Mesenchymal stem cell (in vitro differentiated cells and primary cell): Measurements from ENCODE around the gene MAP3K20. TPM values are rescaled to one million over a fixed set of nuclear protein-coding genes. Genes with fewer than 3 reads are reported as not detected.

Experiments used
- DNase-seq: peaks from one replicate; pipeline ENCODE4 v3.0.0-alpha.2; 2013
- H2AFZ ChIP-seq: one replicate; pipeline ENCODE4 v1.6.1; 2013; ENCODE audit warnings: low read depth, mild to moderate bottlenecking, control low read depth, inconsistent platforms, low read length, moderate library complexity
- H2AK5ac ChIP-seq: 2 replicates; pipeline ENCODE4 v1.6.1; 2013; ENCODE audit warnings: low read length, moderate library complexity, mild to moderate bottlenecking, inconsistent platforms; ENCODE audit not compliant: severe bottlenecking
- H2BK120ac ChIP-seq: one replicate; pipeline ENCODE4 v1.6.1; 2013; ENCODE audit warnings: low read depth, mild to moderate bottlenecking, inconsistent platforms, low read length, moderate library complexity
- H2BK12ac ChIP-seq, 2 experiments: one replicate each; pipeline ENCODE4 v1.6.1; 2013; ENCODE audit warnings: inconsistent platforms in 2 of 2, low read length in 2 of 2, mild to moderate bottlenecking in 2 of 2, moderate library complexity in 2 of 2, control low read depth in 1 of 2
- H2BK15ac ChIP-seq: one replicate; pipeline ENCODE4 v1.6.1; 2013; ENCODE audit warnings: mild to moderate bottlenecking, low read depth, inconsistent platforms; ENCODE audit not compliant: poor library complexity, severe bottlenecking
- H2BK5ac ChIP-seq: 2 replicates; pipeline ENCODE4 v1.6.1; 2013; ENCODE audit warnings: low read depth, mild to moderate bottlenecking, low read length, control low read depth, inconsistent platforms; ENCODE audit not compliant: poor library complexity, severe bottlenecking
- H3K14ac ChIP-seq, 2 experiments: one replicate each; pipeline ENCODE4 v1.6.1; 2013; ENCODE audit warnings: inconsistent platforms in 2 of 2, low read length in 2 of 2, control low read depth in 1 of 2, mild to moderate bottlenecking in 1 of 2, moderate library complexity in 1 of 2
- H3K18ac ChIP-seq, 2 experiments: one replicate each; pipeline ENCODE4 v1.6.1; 2013; ENCODE audit warnings: inconsistent platforms in 2 of 2, low read length in 2 of 2, control low read depth in 1 of 2, low read depth in 1 of 2, mild to moderate bottlenecking in 1 of 2
- H3K23ac ChIP-seq, 2 experiments: one replicate each; pipeline ENCODE4 v1.6.1; 2013; ENCODE audit warnings: inconsistent platforms in 2 of 2, low read length in 2 of 2, mild to moderate bottlenecking in 2 of 2, moderate library complexity in 2 of 2, control low read depth in 1 of 2
- H3K27ac ChIP-seq: 2 replicates; pipeline ENCODE4 v1.5.1; 2013; ENCODE audit warnings: mild to moderate bottlenecking, moderate library complexity, low read length, control low read depth, inconsistent platforms; ENCODE audit not compliant: poor library complexity, severe bottlenecking
- H3K27me3 ChIP-seq, 2 experiments: 2 replicates each; pipeline versions ENCODE4 v1.6.1 to v1.7.0; 2013; ENCODE audit warnings: low read length in 2 of 2, mild to moderate bottlenecking in 2 of 2, moderate library complexity in 2 of 2, control low read depth in 1 of 2, inconsistent platforms in 1 of 2; ENCODE audit not compliant: control insufficient read depth in 1 of 2, insufficient read depth in 1 of 2
- H3K36me3 ChIP-seq, 2 experiments: 2 replicates each; pipeline versions ENCODE4 v1.6.1 to v1.7.0; 2013; ENCODE audit warnings: low read length in 2 of 2, control low read depth in 1 of 2, inconsistent platforms in 1 of 2, low read depth in 1 of 2, mild to moderate bottlenecking in 1 of 2; ENCODE audit not compliant: insufficient read depth in 2 of 2, control insufficient read depth in 1 of 2
- H3K4ac ChIP-seq, 2 experiments: one replicate each; pipeline ENCODE4 v1.6.1; 2013; ENCODE audit warnings: inconsistent platforms in 2 of 2, low read length in 2 of 2, mild to moderate bottlenecking in 2 of 2, moderate library complexity in 2 of 2, control low read depth in 1 of 2, low read depth in 1 of 2
- H3K4me1 ChIP-seq: 2 replicates; pipeline ENCODE4 v1.6.1; 2013; ENCODE audit warnings: low read depth, low read length, control low read depth; ENCODE audit not compliant: control insufficient read depth, insufficient read depth
- H3K4me2 ChIP-seq: 2 replicates; pipeline ENCODE4 v1.6.1; 2013; ENCODE audit warnings: low read length, mild to moderate bottlenecking, inconsistent platforms; ENCODE audit not compliant: poor library complexity, severe bottlenecking
- H3K4me3 ChIP-seq, 2 experiments: 2 replicates each; pipeline versions ENCODE4 v1.5.1 to v1.7.0; 2013; ENCODE audit warnings: low read length in 2 of 2, mild to moderate bottlenecking in 2 of 2, control low read depth in 1 of 2, low read depth in 1 of 2; ENCODE audit not compliant: insufficient read depth in 1 of 2
- H3K79me1 ChIP-seq: replicated peaks from 2 replicates; pipeline ENCODE4 v1.6.1; 2013; ENCODE audit warnings: mild to moderate bottlenecking, control low read depth, low read length, inconsistent platforms; ENCODE audit not compliant: poor library complexity, severe bottlenecking
- H3K9ac ChIP-seq: 2 replicates; pipeline ENCODE4 v1.7.0; 2013; ENCODE audit warnings: mild to moderate bottlenecking, low read length, moderate library complexity
- H3K9me3 ChIP-seq: 2 replicates; pipeline ENCODE4 v1.7.0; 2013; ENCODE audit warnings: mild to moderate bottlenecking, low read length; ENCODE audit not compliant: control insufficient read depth
- H4K8ac ChIP-seq: one replicate; pipeline ENCODE4 v1.6.1; 2013; ENCODE audit warnings: inconsistent platforms, mild to moderate bottlenecking, low read length, moderate library complexity
- H4K91ac ChIP-seq: one replicate; pipeline ENCODE4 v1.6.1; 2013; ENCODE audit warnings: mild to moderate bottlenecking, low read length, inconsistent platforms
- WGBS: methylation state at CpG from one replicate; pipeline ENCODE4 v1.1.7; 2013; ENCODE audit warnings: mixed read lengths; 5-methylcytosine and 5-hydroxymethylcytosine counted together
- polyA plus RNA-seq, 2 experiments: library from polyadenylated mRNA; stranded (reverse); fragments of 200-250 nt; gene quantifications; one replicate each; pipeline ENCODE4 v1.2.3, GENCODE V29; 2013

Gene MAP3K20
- 33.5 TPM for polyA plus RNA-seq (2013, experiment 1 of 2)
- polyA plus RNA-seq (2013, experiment 2 of 2) = 34.0 TPM

GRCh38 chr2:173075781-173076580 is at the start of gene MAP3K20:
TSS of gene MAP3K20 (plus strand) at chr2:173075846. CDS start at chr2:173091032, 15,186 bp downstream.
- Histone ChIP-seq H3K23ac (peak within 1 kb of the TSS; percentile 46 to 97), H2BK15ac (peak within 1 kb of the TSS; percentile 86), H2BK120ac (peak within 1 kb of the TSS; percentile 90), H4K91ac (peak within 1 kb of the TSS; percentile 87), H3K27ac (peak within 1 kb of the TSS; percentile 91), H4K8ac (peak within 1 kb of the TSS; percentile 90), H3K4me3 (peak within 1 kb of the TSS; percentile 84 to 92), H3K4me1 (no peaks in the 10 kb centered on the region), H3K9me3 (no peaks in the 10 kb centered on the region), H2AFZ (peak within 1 kb of the TSS; percentile 95), H3K27me3 (no peaks in the 10 kb centered on the region), H3K36me3 (no peaks in the 10 kb centered on the region), H3K79me1 (peaks cover 2% of the 10 kb centered on the region), H3K18ac (peak within 1 kb of the TSS; percentile 86 to 99), H3K4me2 (peak within 1 kb of the TSS; percentile 81), H3K9ac (peak within 1 kb of the TSS; percentile 98), H3K14ac (peak within 1 kb of the TSS; percentile 41 to 90), H2BK5ac (peak within 1 kb of the TSS; percentile 93), H2AK5ac (no peak within 1 kb of the TSS), H3K4ac (peak within 1 kb of the TSS; percentile 73 to 92), H2BK12ac (peak within 1 kb of the TSS; percentile 72 to 87)
- whole genome bisulfite sequencing = 0% methylated on average over 43 of the region's 106 CpGs
- DNase-seq = peak; percentile 78

GRCh38 chr2:173026479-173026878 is 49.2 kb upstream of the MAP3K20 start:
- no peak overlapping the region for H4K91ac ChIP-seq
- no peaks in the 10 kb centered on the region for H3K9me3 ChIP-seq
- no peak overlapping the region for H3K4ac ChIP-seq
- H3K14ac ChIP-seq = no peak overlapping the region
- no peak overlapping the region for H3K18ac ChIP-seq
- no peak overlapping the region for H2BK5ac ChIP-seq
- no peak overlapping the region for H2AFZ ChIP-seq
- H2AK5ac ChIP-seq = no peak overlapping the region
- H4K8ac ChIP-seq = no peak overlapping the region
- DNase-seq = no peak
- H3K4me3 ChIP-seq = no peak overlapping the region
- no peak overlapping the region for H3K4me2 ChIP-seq
- no peak overlapping the region for H3K27ac ChIP-seq
- no peak overlapping the region for H3K9ac ChIP-seq
- no peak overlapping the region for H3K23ac ChIP-seq
- H3K4me1 ChIP-seq = peaks cover 1% of the 10 kb centered on the region
- no peak overlapping the region for H2BK120ac ChIP-seq
- H3K36me3 ChIP-seq = no peaks in the 10 kb centered on the region
- no peak overlapping the region for H2BK15ac ChIP-seq
- no peak overlapping the region for H2BK12ac ChIP-seq
- peaks cover 1% of the 10 kb centered on the region for H3K79me1 ChIP-seq
- 93% methylated on average over 1 of the region's 1 CpG for WGBS
- peaks cover 0 to 9% of the 10 kb centered on the region in 2 experiments for H3K27me3 ChIP-seq

GRCh38 chr2:173027181-173028128 is 48.2 kb upstream of the MAP3K20 start:
- Histone ChIP-seq H4K8ac (peak overlapping the region; percentile 27), H3K27me3 (peaks cover 0 to 6% of the 10 kb centered on the region in 2 experiments), H2BK120ac (no peak overlapping the region), H2AFZ (no peak overlapping the region), H3K27ac (no peak overlapping the region), H3K9me3 (no peaks in the 10 kb centered on the region), H3K4me1 (peaks cover 1% of the 10 kb centered on the region), H4K91ac (no peak overlapping the region), H3K4me3 (no peak overlapping the region), H3K79me1 (peaks cover 1% of the 10 kb centered on the region), H2BK12ac (no peak overlapping the region), H2BK15ac (no peak overlapping the region), H3K23ac (no peak overlapping the region), H3K18ac (no peak overlapping the region), H3K14ac (no peak overlapping the region), H2BK5ac (no peak overlapping the region), H2AK5ac (no peak overlapping the region), H3K9ac (peak overlapping the region; percentile 78), H3K4ac (peak overlapping the region in 1 of 2 experiments; percentile 54), H3K36me3 (no peaks in the 10 kb centered on the region), H3K4me2 (no peak overlapping the region)
- WGBS = 31% methylated on average over 8 of the region's 8 CpGs
- DNase-seq = peak; percentile 86
